Stimulated activated CD4-positive, alpha-beta T cell treated with anti-CD3 and anti-CD28 coated beads, Interleukin-15, amount 100 ng/mL, for 24 hours (primary cell): Measurements from ENCODE around the gene P3R3URF.
"Not testable (repeated sequence)": the region's sequence is repeated elsewhere in the genome, so short reads cannot be mapped to it uniquely, and the experiment has no call there.

Source experiments
- DNase-seq: peaks from one replicate; pipeline ENCODE4 v3.0.0-alpha.2; 2020

The P3R3URF gene

GRCh38 chr1:46176211-46176865 is at the start of gene P3R3URF:
P3R3URF (minus strand) TSS chr1:46176488; CDS start chr1:46176471, 17 bp downstream.
- no peak for DNase-seq

GRCh38 chr1:46224966-46225365 is 48.7 kb upstream of the P3R3URF start:
- DNase-seq = no peak

- DNase-seq = peak; percentile 74
These were observed 47.2 kb upstream of the P3R3URF start for GRCh38 chr1:46223472-46223943.

- DNase-seq = not testable (repeated sequence)
These were observed 46.8 kb upstream of the P3R3URF start for GRCh38 chr1:46223055-46223454.

- DNase-seq = no peak
These were observed 45.5 kb upstream of the P3R3URF start for GRCh38 chr1:46221749-46222148.

- no peak for DNase-seq
These were observed 44.5 kb upstream of the P3R3URF start for GRCh38 chr1:46220808-46221207.

- no peak for DNase-seq
These were observed 43.5 kb upstream of the P3R3URF start for GRCh38 chr1:46219551-46220520.

GRCh38 chr1:46218443-46218842 is 42.2 kb upstream of the P3R3URF start:
- DNase-seq = no peak

GRCh38 chr1:46215504-46215903 is 39.2 kb upstream of the P3R3URF start:
- no peak for DNase-seq

GRCh38 chr1:46211051-46211450 is 34.8 kb upstream of the P3R3URF start:
- no peak for DNase-seq

GRCh38 chr1:46210561-46210960 is 34.3 kb upstream of the P3R3URF start:
- DNase-seq = no peak

GRCh38 chr1:46206399-46206798 is 30.1 kb upstream of the P3R3URF start:
- no peak for DNase-seq

- DNase-seq = no peak
These were observed 29.5 kb upstream of the P3R3URF start for GRCh38 chr1:46205791-46206190.

- no peak for DNase-seq
These were observed 28.9 kb upstream of the P3R3URF start for GRCh38 chr1:46205141-46205540.

- no peak for DNase-seq
These were observed 28.1 kb upstream of the P3R3URF start for GRCh38 chr1:46204406-46204742.

- DNase-seq = no peak
These were observed 27.6 kb upstream of the P3R3URF start for GRCh38 chr1:46203738-46204405.

GRCh38 chr1:46199233-46199749 is 23.0 kb upstream of the P3R3URF start:
- no peak for DNase-seq

- peak; percentile 83 for DNase-seq
These were observed 21.9 kb upstream of the P3R3URF start, which contains the start of gene POMGNT1 for GRCh38 chr1:46197964-46198811. POMGNT1 (minus strand) TSS chr1:46198434; CDS start chr1:46197821, 613 bp downstream.

- no peak for DNase-seq
These were observed 21.3 kb upstream of the P3R3URF start for GRCh38 chr1:46197560-46197963.

GRCh38 chr1:46196609-46197008 is 20.3 kb upstream of the P3R3URF start:
- DNase-seq = no peak

GRCh38 chr1:46194641-46195193 is 18.4 kb upstream of the P3R3URF start:
- DNase-seq = no peak
